ENCODE results near the gene HDAC9. TPM values are rescaled to one million over a fixed set of nuclear protein-coding genes. Genes with fewer than 3 reads are reported as not detected.

Gene HDAC9
- total RNA-seq, 1 experiment from 2014 or later: 31.9 TPM

GRCh38 chr7:18638594-18639452 lies 143.3 kb downstream of the HDAC9 start:
- DNase-seq (ENCODE audit: low spot score): peak; percentile 27
- Histone ChIP-seq H3K27ac (ENCODE audit: low read depth, low read length, poor library complexity, severe bottlenecking) (no peak overlapping the region), H3K36me3 (ENCODE audit: insufficient read depth, low read length, poor library complexity, severe bottlenecking) (no peaks in the 10 kb centered on the region), H3K9me3 (ENCODE audit: low read depth, low read length, poor library complexity, severe bottlenecking) (no peaks in the 10 kb centered on the region), H3K4me1 (ENCODE audit: insufficient read depth, low read length, poor library complexity, severe bottlenecking) (peaks cover 10% of the 10 kb centered on the region), H3K27me3 (replicated peaks; ENCODE audit: insufficient read depth, low read depth, low read length, poor library complexity) (no peaks in the 10 kb centered on the region), H3K4me3 (ENCODE audit: low read depth, low read length, poor library complexity, severe bottlenecking) (no peak overlapping the region)
- TF ChIP-seq CTCF (conservative IDR thresholded peaks at IDR 0.05; ENCODE audit: low read depth, low read length) (no peak), EZH2 (IDR thresholded peaks at IDR 0.05; ENCODE audit: borderline replicate concordance, low read depth, low read length, poor library complexity, severe bottlenecking) (no peak)
- intact Hi-C loops (cut with micrococcal nuclease; ENCODE audit: unreplicated experiment): no loop called here
- ChIA-PET POLR2A (ENCODE audit: low non-redundant PET) (no interaction called here), CTCF (no interaction called here)
- no TSS peak for BruUV-seq (replicated peaks)

DNA sequence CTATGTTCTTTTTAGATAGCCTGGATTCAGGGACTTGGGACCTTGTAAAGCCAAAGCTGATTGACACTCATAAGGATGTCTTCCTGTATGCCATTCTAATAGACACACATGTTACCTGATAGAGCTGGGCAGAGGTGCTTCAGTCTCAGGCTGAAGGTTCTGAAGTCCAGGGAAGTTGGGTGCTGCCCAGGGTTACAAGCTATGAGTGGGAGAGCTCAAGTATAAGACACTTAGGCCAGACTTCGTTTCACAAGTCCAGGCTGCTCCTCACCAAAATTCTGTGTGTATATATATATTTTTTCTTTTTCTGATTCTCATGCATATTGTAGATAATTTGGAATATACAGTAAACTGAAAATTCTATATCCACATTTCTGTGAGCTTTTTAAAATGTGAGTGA lies 144.2 kb downstream of the HDAC9 start:
- BruUV-seq (replicated peaks): no TSS peak
- Histone ChIP-seq H3K27ac (ENCODE audit: low read depth, low read length, poor library complexity, severe bottlenecking) (no peak overlapping the region), H3K4me3 (ENCODE audit: low read depth, low read length, poor library complexity, severe bottlenecking) (no peak overlapping the region), H3K27me3 (replicated peaks; ENCODE audit: insufficient read depth, low read depth, low read length, poor library complexity) (no peaks in the 10 kb centered on the region), H3K4me1 (ENCODE audit: insufficient read depth, low read length, poor library complexity, severe bottlenecking) (peaks cover 10% of the 10 kb centered on the region), H3K36me3 (ENCODE audit: insufficient read depth, low read length, poor library complexity, severe bottlenecking) (no peaks in the 10 kb centered on the region), H3K9me3 (ENCODE audit: low read depth, low read length, poor library complexity, severe bottlenecking) (no peaks in the 10 kb centered on the region)
- ChIA-PET POLR2A (ENCODE audit: low non-redundant PET) (no interaction called here), CTCF (no interaction called here)
- intact Hi-C loops (cut with micrococcal nuclease; ENCODE audit: unreplicated experiment): no loop called here
- no peak for DNase-seq (ENCODE audit: low spot score)
- TF ChIP-seq EZH2 (IDR thresholded peaks at IDR 0.05; ENCODE audit: borderline replicate concordance, low read depth, low read length, poor library complexity, severe bottlenecking) (no peak), CTCF (conservative IDR thresholded peaks at IDR 0.05; ENCODE audit: low read depth, low read length) (no peak)

- CTCF ChIA-PET: interaction anchor here (0.7 kb wide), 1 partner anchor 35 kb away, joined by 3 read pairs; no protein-coding TSS in a partner anchor
- Histone ChIP-seq H3K27me3 (replicated peaks; ENCODE audit: insufficient read depth, low read depth, low read length, poor library complexity) (no peaks in the 10 kb centered on the region), H3K36me3 (ENCODE audit: insufficient read depth, low read length, poor library complexity, severe bottlenecking) (peaks cover 11% of the 10 kb centered on the region), H3K4me1 (ENCODE audit: insufficient read depth, low read length, poor library complexity, severe bottlenecking) (no peaks in the 10 kb centered on the region), H3K9me3 (ENCODE audit: low read depth, low read length, poor library complexity, severe bottlenecking) (no peaks in the 10 kb centered on the region), H3K4me3 (ENCODE audit: low read depth, low read length, poor library complexity, severe bottlenecking) (no peak overlapping the region), H3K27ac (ENCODE audit: low read depth, low read length, poor library complexity, severe bottlenecking) (no peak overlapping the region)
- no peak for DNase-seq (ENCODE audit: low spot score)
- intact Hi-C loops (cut with micrococcal nuclease; ENCODE audit: unreplicated experiment): no loop called here
- no TSS peak for BruUV-seq (replicated peaks)
- POLR2A ChIA-PET (ENCODE audit: low non-redundant PET): no interaction called here
- TF ChIP-seq EZH2 (IDR thresholded peaks at IDR 0.05; ENCODE audit: borderline replicate concordance, low read depth, low read length, poor library complexity, severe bottlenecking) (no peak), CTCF (conservative IDR thresholded peaks at IDR 0.05; ENCODE audit: low read depth, low read length) (no peak)
Observed at GRCh38 chr7:18644981-18645380, 149.4 kb downstream of the HDAC9 start.
